Pancreas (tissue), 10 donors: ENCODE data around the gene ATP1A4. TPM values are rescaled to one million over a fixed set of nuclear protein-coding genes. Genes with fewer than 3 reads are reported as not detected.
A peak's percentile ranks its signal among the peaks of the same experiment; 100 is the strongest.

Source experiments
- ATAC-seq, 4 donors: fragments of 200-7000 bp; cut with Tn5 transposase; one replicate each; pipeline versions ENCODE4 v1.8.0 to v1.9.1; 2020; ENCODE audit warnings: mild to moderate bottlenecking in 4 of 4, moderate library complexity in 4 of 4
- DNase-seq, 6 donors: peaks; one replicate each; pipeline ENCODE4 v3.0.0-alpha.2; 2020
- FAIRE-seq: peaks from 2 replicates; lab custom pipeline; 2012; peaks lifted over from hg19 to GRCh38; lab: Jason Lieb, UNC
- H3K27ac ChIP-seq, 4 donors: fragments of 200-600 bp; sonication (generic); 1 replicate in 3 of 4; 2 replicates in 1 of 4; pipeline versions ENCODE4 v1.5.0 to v1.8.0; 2020
- H3K27me3 ChIP-seq, 4 donors: fragments of 200-600 bp; one replicate each; pipeline ENCODE4 v1.8.0; 2021
- H3K36me3 ChIP-seq, 3 donors: fragments of 200-600 bp; sonication (generic) in 1 of 3; one replicate each; pipeline versions ENCODE4 v1.5.0 to v1.8.0; 2020 to 2021
- H3K4me1 ChIP-seq, 3 donors: fragments of 200-600 bp; one replicate each; pipeline ENCODE4 v1.8.0; 2021
- H3K4me3 ChIP-seq, 4 donors: fragments of 200-600 bp; sonication (generic) in 2 of 4; one replicate each; pipeline versions ENCODE4 v1.5.0 to v1.8.0; 2020 to 2021
- H3K9me3 ChIP-seq, 4 donors: fragments of 200-600 bp; one replicate each; pipeline ENCODE4 v1.8.0; 2021
- WGBS, 2 donors: extraction: QIAGEN DNeasy Blood & Tissue Kit; methylation state at CpG; one replicate each; pipeline ENCODE4 v1.1.7; 2013; 5-methylcytosine and 5-hydroxymethylcytosine counted together
- intact Hi-C, 3 donors: fragments of 100-400 bp; cut with DNase I; formaldehyde crosslinking; loops; one replicate each; pipeline versions ENCODE4 v1.11.1 to v1.14.2; 2022
- polyA plus RNA-seq, 2 donors: library from polyadenylated mRNA; stranded (reverse); fragments of 200-250 nt; gene quantifications; one replicate each; pipeline ENCODE4 v1.2.3, GENCODE V29; 2013
- total RNA-seq, 6 donors: library from RNA; stranded (reverse); fragmentation: NEBNext Ultra II Directional in 4 of 6; extraction: Animal tissue kit (Norgen Biotek cat#: 25700) in 4 of 6; gene quantifications; one replicate each; pipeline versions ENCODE4 v1.2.1 to v1.2.4, GENCODE V29; 2021 to 2023
- TF ChIP-seq, protein P1 (sequence below), 4 donors: fragments of 200-600 bp; sonication (generic) in 3 of 4; IDR thresholded peaks; one replicate each; pipeline versions ENCODE4 v1.5.0 to v1.8.0; 2021; ENCODE audit warnings: antibody characterized with exemption in 4 of 4
- donor health status: healthy with polysubstance abuse.
- donor health status: DM: no; HTN: no; CAD: no; lungs with moderate emphysema.
- donor health status: DM: no; HTN: no; CAD: no.
- donor health status: control.
- donor health status: control.
- donor health status: Bipolar disorder and iron deficiency.
- donor health status: DM: yes; HTN: yes; CAD: no.
- donor health status: DM: no; HTN: no; CAD: no.
- donor health status: DM: no; HTN: no; CAD: no.
- donor health status: DM: yes; HTN: yes; CAD: no.

ATP1A4 gene
- total and polyA plus RNA-seq, 8 donors = not detected

DNA sequence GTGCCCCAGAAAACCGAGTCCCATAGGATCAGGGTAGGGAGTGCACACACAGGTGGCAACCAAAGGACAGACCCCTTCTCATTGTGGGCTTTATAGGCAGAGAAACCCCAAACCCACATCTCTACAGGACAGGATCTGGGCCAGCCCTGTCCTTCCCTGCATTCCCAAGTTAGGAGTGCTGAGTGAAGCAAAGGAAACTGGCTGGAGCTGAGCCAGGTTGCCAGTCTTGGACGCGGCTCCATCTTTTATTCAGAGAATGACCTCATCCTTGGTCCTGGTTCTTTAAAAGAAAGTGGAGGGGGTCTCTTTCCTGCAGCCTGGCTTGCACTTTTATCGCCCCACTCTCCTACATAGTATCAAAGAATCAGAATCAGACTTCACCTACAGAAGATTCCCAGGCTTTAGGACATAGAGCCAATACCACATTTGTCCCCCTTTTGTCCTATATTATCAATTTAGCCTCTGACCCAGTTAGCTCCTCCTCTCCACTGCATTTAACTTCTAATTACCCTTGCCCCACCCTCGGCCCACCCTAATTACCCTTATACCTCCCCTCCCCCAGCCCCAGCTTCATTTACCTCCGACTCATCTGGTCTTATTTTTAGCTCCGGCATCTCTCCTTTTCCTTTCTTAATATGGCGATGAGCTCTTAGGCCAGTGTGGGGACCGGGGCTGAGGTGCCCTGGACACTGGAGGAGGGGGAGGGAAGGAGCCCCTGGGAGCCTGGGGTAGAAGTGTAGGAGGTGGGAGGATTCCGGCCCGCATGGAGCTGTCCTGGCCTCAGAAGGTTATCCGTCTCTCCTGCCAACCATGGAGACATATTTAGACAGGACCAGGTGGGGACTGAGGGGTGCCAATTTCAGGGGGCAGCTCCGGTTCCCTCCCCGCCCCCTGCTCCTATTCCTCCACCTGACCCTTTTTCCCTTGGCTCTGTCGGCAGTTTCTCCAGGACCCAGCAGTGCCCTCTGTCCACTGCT, 38.5 kb downstream of the ATP1A4 start, which contains the start of gene CASQ1:
TSS of gene CASQ1 (plus strand) at position 927 of the 977 bp plus-strand sequence. CDS start 177 bp downstream, outside the sequence.
- DNase-seq (no peak), FAIRE-seq (no peak), ATAC-seq (no peak)
- intact Hi-C loops = loop anchor here in 2 of 3 donors (5.0 to 10.0 kb wide), 4 partner anchors 62 to 185 kb away; no protein-coding TSS in a partner anchor
- TF ChIP-seq, protein P1, sequence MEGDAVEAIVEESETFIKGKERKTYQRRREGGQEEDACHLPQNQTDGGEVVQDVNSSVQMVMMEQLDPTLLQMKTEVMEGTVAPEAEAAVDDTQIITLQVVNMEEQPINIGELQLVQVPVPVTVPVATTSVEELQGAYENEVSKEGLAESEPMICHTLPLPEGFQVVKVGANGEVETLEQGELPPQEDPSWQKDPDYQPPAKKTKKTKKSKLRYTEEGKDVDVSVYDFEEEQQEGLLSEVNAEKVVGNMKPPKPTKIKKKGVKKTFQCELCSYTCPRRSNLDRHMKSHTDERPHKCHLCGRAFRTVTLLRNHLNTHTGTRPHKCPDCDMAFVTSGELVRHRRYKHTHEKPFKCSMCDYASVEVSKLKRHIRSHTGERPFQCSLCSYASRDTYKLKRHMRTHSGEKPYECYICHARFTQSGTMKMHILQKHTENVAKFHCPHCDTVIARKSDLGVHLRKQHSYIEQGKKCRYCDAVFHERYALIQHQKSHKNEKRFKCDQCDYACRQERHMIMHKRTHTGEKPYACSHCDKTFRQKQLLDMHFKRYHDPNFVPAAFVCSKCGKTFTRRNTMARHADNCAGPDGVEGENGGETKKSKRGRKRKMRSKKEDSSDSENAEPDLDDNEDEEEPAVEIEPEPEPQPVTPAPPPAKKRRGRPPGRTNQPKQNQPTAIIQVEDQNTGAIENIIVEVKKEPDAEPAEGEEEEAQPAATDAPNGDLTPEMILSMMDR (IDR thresholded peaks at IDR 0.05) = no peak
- Histone ChIP-seq H3K4me3 (no peak within 1 kb of the TSS), H3K27me3 (no peaks in the 10 kb centered on the region), H3K9me3 (no peaks in the 10 kb centered on the region), H3K4me1 (no peaks in the 10 kb centered on the region), H3K36me3 (no peaks in the 10 kb centered on the region), H3K27ac (no peak within 1 kb of the TSS)
- 53 to 61% methylated on average over 15 of the region's 15 CpGs for WGBS, 2 donors

- Histone ChIP-seq H3K36me3 (no peaks in the 10 kb centered on the region), H3K27ac (no peak overlapping the region), H3K27me3 (no peaks in the 10 kb centered on the region), H3K4me1 (no peaks in the 10 kb centered on the region), H3K9me3 (no peaks in the 10 kb centered on the region), H3K4me3 (no peak overlapping the region)
- DNase-seq (no peak), FAIRE-seq (no peak), ATAC-seq (no peak)
- 81 to 89% methylated on average over 3 of the region's 3 CpGs for WGBS, 2 donors
- intact Hi-C loops = loop anchor here in 2 of 3 donors (5.0 to 10.0 kb wide), 4 partner anchors 61 to 183 kb away; no protein-coding TSS in a partner anchor
- TF ChIP-seq, protein P1 (IDR thresholded peaks at IDR 0.05) = no peak
Observed at GRCh38 chr1:160191756-160192155, 40.4 kb downstream of the ATP1A4 start.

DNA sequence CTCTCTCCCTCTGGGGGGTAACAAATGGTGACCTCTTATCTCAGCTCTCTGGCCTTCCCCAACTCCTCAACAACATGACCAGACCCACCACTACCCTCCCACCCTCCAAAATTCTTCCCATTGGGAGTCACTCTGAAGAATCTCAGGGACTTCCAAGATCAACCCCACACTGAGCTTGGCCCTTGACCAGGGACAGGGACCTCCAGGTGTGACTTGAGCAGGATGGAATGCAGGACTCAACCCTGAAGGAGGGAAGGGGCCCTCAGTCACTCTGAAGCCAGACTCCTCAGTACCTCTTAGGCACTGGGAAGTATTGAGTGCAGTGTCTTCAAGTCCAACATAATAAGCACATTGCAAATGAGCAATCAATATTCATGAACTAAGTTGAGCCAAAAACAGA, 40.8 kb downstream of the ATP1A4 start:
- TF ChIP-seq, protein P1 (IDR thresholded peaks at IDR 0.05) = no peak
- Histone ChIP-seq H3K9me3 (no peaks in the 10 kb centered on the region), H3K27ac (no peak overlapping the region), H3K36me3 (no peaks in the 10 kb centered on the region), H3K4me3 (no peak overlapping the region), H3K27me3 (no peaks in the 10 kb centered on the region), H3K4me1 (no peaks in the 10 kb centered on the region)
- DNase-seq = no peak
- intact Hi-C loops = loop anchor here in 2 of 3 donors (5.0 to 10.0 kb wide), 4 partner anchors 60 to 183 kb away; no protein-coding TSS in a partner anchor
- ATAC-seq = no peak
- no peak for FAIRE-seq

GRCh38 chr1:160193091-160193819, 41.9 kb downstream of the ATP1A4 start:
- peak; percentile 76 to 96 (median 90) for DNase-seq
- no peak for FAIRE-seq
- TF ChIP-seq, protein P1 (IDR thresholded peaks at IDR 0.05) = peak; percentile 92 to 96 (median 94)
- H3K27ac ChIP-seq = no peak overlapping the region
- H3K9me3 ChIP-seq = no peaks in the 10 kb centered on the region
- peak; percentile 93 to 99 (median 98) for ATAC-seq
- no peaks in the 10 kb centered on the region for H3K36me3 ChIP-seq
- no peaks in the 10 kb centered on the region for H3K27me3 ChIP-seq
- H3K4me3 ChIP-seq = no peak overlapping the region
- intact Hi-C loops = loop anchor here in 2 of 3 donors (5.0 to 10.0 kb wide), 4 partner anchors 59 to 182 kb away; no protein-coding TSS in a partner anchor
- H3K4me1 ChIP-seq = no peaks in the 10 kb centered on the region
- WGBS, 2 donors = 16 to 17% methylated on average over 16 of the region's 16 CpGs
